H1 (cell line): Measurements from ENCODE around the gene ADGRG1. TPM values are rescaled to one million over a fixed set of nuclear protein-coding genes. Genes with fewer than 3 reads are reported as not detected.

ENCODE experiments used
- CTCF ChIA-PET: fragments of 300-600 bp; sonication (Branson Sonifier 250); formaldehyde crosslinking; loops from one replicate; lab custom pipeline; 2021; ENCODE audit not compliant: partially characterized antibody; lab: Charles Lee
- POLR2A ChIA-PET: fragments of 300-600 bp; sonication (Branson Sonifier 250); formaldehyde crosslinking; loops from one replicate; lab custom pipeline; 2021; ENCODE audit warnings: inconsistent platforms; ENCODE audit not compliant: partially characterized antibody; lab: Charles Lee
- DNase-seq, 2 experiments: peaks; one replicate each; pipeline versions ENCODE4 v3.0.0 to v3.0.0-alpha.2; 2010 to 2022; ENCODE audit warnings: low spot score in 2 of 2, low read depth in 1 of 2, mixed read lengths in 1 of 2
- FAIRE-seq: peaks from 2 replicates; lab custom pipeline; 2011; peaks lifted over from hg19 to GRCh38; lab: Jason Lieb, UNC
- H2AFZ ChIP-seq: 2 replicates; pipeline ENCODE4 v1.8.1; 2012; ENCODE audit warnings: low read length, inconsistent platforms
- H2AK5ac ChIP-seq: 2 replicates; pipeline ENCODE4 v1.6.1; 2013; ENCODE audit warnings: low read depth, low read length
- H2BK120ac ChIP-seq: replicated peaks from 2 replicates; pipeline ENCODE3; 2013; ENCODE audit warnings: low read depth, low read length, inconsistent platforms
- H2BK12ac ChIP-seq: 2 replicates; pipeline ENCODE4 v1.6.1; 2013; ENCODE audit warnings: low read depth, low read length
- H2BK15ac ChIP-seq: 2 replicates; pipeline ENCODE4 v1.6.1; 2013; ENCODE audit warnings: low read length
- H2BK20ac ChIP-seq: 2 replicates; pipeline ENCODE4 v1.6.1; 2013; ENCODE audit warnings: low read length
- H2BK5ac ChIP-seq: 2 replicates; pipeline ENCODE4 v1.6.1; 2013; ENCODE audit warnings: low read depth, low read length
- H3K14ac ChIP-seq: 2 replicates; pipeline ENCODE4 v1.6.1; 2013; ENCODE audit warnings: inconsistent platforms; ENCODE audit not compliant: insufficient read length
- H3K18ac ChIP-seq: 2 replicates; pipeline ENCODE4 v1.6.1; 2013; ENCODE audit warnings: low read length; ENCODE audit errors: extremely low read depth
- H3K23ac ChIP-seq: 2 replicates; pipeline ENCODE4 v1.6.1; 2013; ENCODE audit warnings: inconsistent platforms; ENCODE audit not compliant: insufficient read length
- H3K23me2 ChIP-seq: 2 replicates; pipeline ENCODE4 v1.6.1; 2013; ENCODE audit warnings: low read depth, low read length
- H3K27ac ChIP-seq: 2 replicates; pipeline ENCODE4 v1.6.1; 2011; ENCODE audit warnings: low read depth, low read length, inconsistent platforms
- H3K27me3 ChIP-seq, 4 experiments: replicated peaks in 1 of 4; 1 replicate in 1 of 4; 2 replicates in 3 of 4; pipeline versions ENCODE4 v1.6.1 to v1.8.1; 2011 to 2013; ENCODE audit warnings: low read length in 3 of 4, mild to moderate bottlenecking in 3 of 4, inconsistent platforms in 2 of 4, mixed read lengths in 2 of 4, moderate library complexity in 1 of 4; ENCODE audit not compliant: control insufficient read depth in 3 of 4, insufficient read depth in 3 of 4; ENCODE audit errors: extremely low read depth in 1 of 4
- H3K36me3 ChIP-seq, 4 experiments: 2 replicates each; pipeline versions ENCODE4 v1.6.1 to v1.8.1; 2011 to 2013; ENCODE audit warnings: mild to moderate bottlenecking in 4 of 4, low read length in 3 of 4, moderate library complexity in 2 of 4, control low read depth in 1 of 4, inconsistent platforms in 1 of 4; ENCODE audit not compliant: insufficient read depth in 4 of 4, control insufficient read depth in 2 of 4
- H3K4ac ChIP-seq: replicated peaks from 2 replicates; pipeline ENCODE3; 2013; ENCODE audit warnings: low read length, low read depth, mixed read lengths, inconsistent platforms; ENCODE audit not compliant: insufficient read length
- H3K4me1 ChIP-seq, 4 experiments: replicated peaks in 1 of 4; 1 replicate in 1 of 4; 2 replicates in 3 of 4; pipeline versions ENCODE4 v1.6.1 to v1.8.1; 2011 to 2013; ENCODE audit warnings: low read length in 3 of 4, inconsistent platforms in 2 of 4, mixed read lengths in 1 of 4; ENCODE audit not compliant: insufficient read depth in 4 of 4, control insufficient read depth in 3 of 4
- H3K4me2 ChIP-seq, 2 experiments: 2 replicates each; pipeline versions ENCODE4 v1.6.1 to v1.8.1; 2011 to 2013; ENCODE audit warnings: low read depth in 2 of 2, low read length in 2 of 2, control low read depth in 1 of 2, inconsistent platforms in 1 of 2, mild to moderate bottlenecking in 1 of 2; ENCODE audit not compliant: insufficient read depth in 1 of 2
- H3K4me3 ChIP-seq, 4 experiments: fragments of 200-600, 300-600 bp in 1 of 4; sonication (generic), shearing (Covaris generic), sonication (Bioruptor Twin) in 1 of 4; 2 replicates each; pipeline versions ENCODE4 v1.5.1 to v1.8.1; 2011 to 2016; ENCODE audit warnings: low read length in 4 of 4, low read depth in 3 of 4, control low read depth in 2 of 4, inconsistent platforms in 2 of 4, mild to moderate bottlenecking in 2 of 4, mixed read lengths in 1 of 4, moderate library complexity in 1 of 4; ENCODE audit not compliant: insufficient read depth in 2 of 4; ENCODE audit errors: extremely low read depth in 1 of 4
- H3K56ac ChIP-seq: replicated peaks from 2 replicates; pipeline ENCODE3; 2013; ENCODE audit warnings: low read depth, mild to moderate bottlenecking, mixed read lengths, low read length, inconsistent platforms; ENCODE audit not compliant: insufficient read length
- H3K79me1 ChIP-seq: 2 replicates; pipeline ENCODE4 v1.6.1; 2013; ENCODE audit warnings: low read depth, low read length, control low read depth
- H3K79me2 ChIP-seq, 2 experiments: 2 replicates each; pipeline versions ENCODE4 v1.6.1 to v1.8.1; 2012 to 2013; ENCODE audit warnings: low read length in 2 of 2, mild to moderate bottlenecking in 2 of 2, inconsistent platforms in 1 of 2; ENCODE audit not compliant: insufficient read depth in 2 of 2, control insufficient read depth in 1 of 2
- H3K9ac ChIP-seq, 4 experiments: replicated peaks in 1 of 4; 1 replicate in 1 of 4; 2 replicates in 3 of 4; pipeline versions ENCODE4 v1.6.1 to v1.8.1; 2011 to 2013; ENCODE audit warnings: low read depth in 3 of 4, low read length in 3 of 4, control low read depth in 2 of 4, mild to moderate bottlenecking in 2 of 4, moderate library complexity in 2 of 4, inconsistent platforms in 1 of 4; ENCODE audit errors: extremely low read depth in 1 of 4
- H3K9me3 ChIP-seq, 2 experiments: 2 replicates each; pipeline versions ENCODE4 v1.6.1 to v1.8.1; 2012 to 2013; ENCODE audit warnings: mild to moderate bottlenecking in 2 of 2, moderate library complexity in 2 of 2, control low read depth in 1 of 2, inconsistent platforms in 1 of 2, low read depth in 1 of 2, low read length in 1 of 2, mixed read lengths in 1 of 2; ENCODE audit not compliant: insufficient read depth in 2 of 2
- H4K20me1 ChIP-seq, 2 experiments: replicated peaks in 1 of 2; 2 replicates each; pipeline versions ENCODE3 to v1.8.1; 2011 to 2013; ENCODE audit warnings: inconsistent platforms in 2 of 2, low read length in 2 of 2, mild to moderate bottlenecking in 1 of 2; ENCODE audit not compliant: insufficient read depth in 2 of 2, control insufficient read depth in 1 of 2
- H4K5ac ChIP-seq: 2 replicates; pipeline ENCODE4 v1.6.1; 2013; ENCODE audit warnings: low read length, low read depth, mixed read lengths, inconsistent platforms; ENCODE audit not compliant: insufficient read length
- H4K8ac ChIP-seq: 2 replicates; pipeline ENCODE4 v1.8.0; 2013; ENCODE audit warnings: mild to moderate bottlenecking, moderate library complexity, low read length, inconsistent platforms; ENCODE audit not compliant: insufficient read depth; ENCODE audit errors: extremely low read depth
- H4K91ac ChIP-seq: replicated peaks from 2 replicates; pipeline ENCODE3; 2013; ENCODE audit warnings: low read length, mixed read lengths, inconsistent platforms; ENCODE audit not compliant: insufficient read length
- CBX5 ChIP-seq: fragments of 300-800, 300-1000 bp; sonication (generic); IDR thresholded peaks from 2 replicates; pipeline ENCODE4 v1.7.1; 2016; ENCODE audit warnings: antibody characterized with exemption, low read length, low read depth
- CBX8 ChIP-seq: fragments of 300-800, 300-1000 bp; sonication (generic); IDR thresholded peaks from 2 replicates; pipeline ENCODE4 v1.7.1; 2016; ENCODE audit warnings: low read depth, low read length, borderline replicate concordance
- EGR1 ChIP-seq: IDR thresholded peaks from 2 replicates; pipeline ENCODE4 v1.6.1; 2011; ENCODE audit warnings: low read depth, low read length, borderline replicate concordance
- GABPA ChIP-seq: IDR thresholded peaks from 2 replicates; pipeline ENCODE4 v1.6.1; 2011; ENCODE audit warnings: mild to moderate bottlenecking, low read length, moderate library complexity, borderline replicate concordance; ENCODE audit not compliant: insufficient read depth
- KDM5A ChIP-seq: fragments of 200-600 bp; IDR thresholded peaks from 2 replicates; pipeline ENCODE4 v1.7.1; 2012; ENCODE audit warnings: mild to moderate bottlenecking, low read length, inconsistent platforms, mixed read lengths
- MAFK ChIP-seq: IDR thresholded peaks from 2 replicates; pipeline ENCODE4 v1.6.1; 2012; ENCODE audit warnings: low read depth, mild to moderate bottlenecking, improper control_type of control experiment, low read length
- POLR2A ChIP-seq, 2 experiments: IDR thresholded peaks; 1 replicate in 1 of 2; 2 replicates in 1 of 2; pipeline ENCODE4 v1.6.1; 2011; ENCODE audit warnings: low read depth in 2 of 2, low read length in 2 of 2, mild to moderate bottlenecking in 2 of 2; ENCODE audit errors: control extremely low read depth in 1 of 2
- POLR2AphosphoS5 ChIP-seq: IDR thresholded peaks from 2 replicates; pipeline ENCODE4 v1.6.1; 2011; ENCODE audit warnings: low read depth, low read length
- RBBP5 ChIP-seq: IDR thresholded peaks from 2 replicates; pipeline ENCODE4 v1.7.1; 2012; ENCODE audit warnings: low read depth, mild to moderate bottlenecking, inconsistent platforms, low read length, moderate library complexity, borderline replicate concordance
- SRF ChIP-seq: IDR thresholded peaks from 2 replicates; pipeline ENCODE4 v1.6.1; 2011; ENCODE audit warnings: mild to moderate bottlenecking, low read depth, low read length, moderate library complexity
- WGBS, 2 experiments: shearing (Covaris generic) in 1 of 2; methylation state at CpG; one replicate each; pipeline versions ENCODE4 v1.1.6 to v1.1.7; 2013 to 2015; ENCODE audit warnings: low lambda C conversion rate in 2 of 2, mixed read lengths in 2 of 2, inconsistent platforms in 1 of 2, low coverage in 1 of 2, missing lambda C conversion rate in 1 of 2; ENCODE audit not compliant: insufficient replicate concordance in 2 of 2, insufficient coverage in 1 of 2, insufficient read length in 1 of 2; ENCODE audit errors: extremely low coverage in 1 of 2, missing lambda C conversion rate in 1 of 2; 5-methylcytosine and 5-hydroxymethylcytosine counted together
- polyA plus RNA-seq, 7 experiments: library from polyadenylated mRNA; depleted of rRNA in 3 of 7; stranded (reverse) in 5 of 7; unstranded in 2 of 7; fragments of >200 nt in 5 of 7; fragments of 200-250 nt in 2 of 7; gene quantifications; 1 replicate in 5 of 7; 2 replicates in 1 of 7; 4 replicates in 1 of 7; pipeline versions ENCODE4 v1.2.1 to v1.2.3, GENCODE V29; 2011 to 2013; ENCODE audit warnings: missing spikeins in 2 of 7, mixed read lengths in 2 of 7
- total RNA-seq: library from RNA; stranded (reverse); fragmentation: NEBNext Ultra II Directional; extraction: Animal tissue kit (Norgen Biotek cat#: 25700); gene quantifications from 2 replicates; pipeline ENCODE4 v1.2.1, GENCODE V29; 2021

The ADGRG1 gene
- total and polyA plus RNA-seq, 2 of the 8 experiments (the other 6 are each of a cell fraction or from before 2014, with no cell fraction given): 1.3 to 2.6 TPM

GRCh38 chr16:57614944-57615343, 13.5 kb upstream of the ADGRG1 start:
- DNase-seq: no peak

More at GRCh38 chr16:57614944-57615343, 13.5 kb upstream of the ADGRG1 start:
- H3K4ac ChIP-seq: no peak overlapping the region
- H3K23ac ChIP-seq: no peak overlapping the region
- WGBS, 2 experiments: 88% methylated on average over 9 of the region's 9 CpGs; no CpG with 5 or more reads in 1 of the 2 experiments
- no peaks in the 10 kb centered on the region for H3K79me2 ChIP-seq
- POLR2A ChIA-PET: interaction anchor here (1.9 kb wide), 1 partner anchor 9 kb away, joined by 4 read pairs; no protein-coding TSS in a partner anchor
- no peak overlapping the region for H3K56ac ChIP-seq
- H3K4me2 ChIP-seq: no peak overlapping the region
- no peak overlapping the region for H3K14ac ChIP-seq
- H3K9me3 ChIP-seq: no peaks in the 10 kb centered on the region
- no peaks in the 10 kb centered on the region for H3K23me2 ChIP-seq
- H2BK120ac ChIP-seq: no peak overlapping the region
- H4K8ac ChIP-seq: no peak overlapping the region; the same call in 1 of the 2 replicates
- H4K5ac ChIP-seq: no peak overlapping the region
- H4K91ac ChIP-seq: no peak overlapping the region
- H2AK5ac ChIP-seq: no peak overlapping the region
- no peak overlapping the region for H3K9ac ChIP-seq
- TF ChIP-seq SRF: no peak
- TF ChIP-seq MAFK: no peak
- TF ChIP-seq POLR2A (IDR thresholded peaks at IDR 0.05; ENCODE audit: control extremely low read depth in 1 of 2, low read depth in 2 of 2, low read length in 2 of 2): no peak
- no peak for TF ChIP-seq CBX8
- TF ChIP-seq RBBP5: no peak
- TF ChIP-seq POLR2AphosphoS5: no peak
- TF ChIP-seq KDM5A: no peak
- no peak for TF ChIP-seq EGR1
- TF ChIP-seq GABPA: no peak
- TF ChIP-seq CBX5: no peak
- CTCF ChIA-PET: interaction anchor here (0.7 to 4.1 kb wide), 5 partner anchors 12 to 38 kb away, joined by 3 to 28 read pairs (median 3); no protein-coding TSS in a partner anchor
- no peak overlapping the region for H2BK15ac ChIP-seq
- no peaks in the 10 kb centered on the region for H3K36me3 ChIP-seq
- H2AFZ ChIP-seq: no peak overlapping the region
- H3K18ac ChIP-seq: no peak overlapping the region
- no peaks in the 10 kb centered on the region for H3K27me3 ChIP-seq
- peaks cover 0 to 8% (median 5%) of the 10 kb centered on the region in 4 experiments; a peak in 5 of 7 replicates for H3K4me1 ChIP-seq
- FAIRE-seq: no peak
- H3K79me1 ChIP-seq: no peaks in the 10 kb centered on the region
- H3K4me3 ChIP-seq: no peak overlapping the region
- no peak overlapping the region for H2BK12ac ChIP-seq
- no peaks in the 10 kb centered on the region for H4K20me1 ChIP-seq
- H2BK5ac ChIP-seq: no peak overlapping the region
- H2BK20ac ChIP-seq: no peak overlapping the region
- H3K27ac ChIP-seq: no peak overlapping the region
